GM19324 (cell line): ENCODE measurements around the gene CNPY4.

Source experiments
- ATAC-seq: cut with Tn5 transposase; IDR thresholded peaks from one replicate; pipeline ENCODE4 v1.9.1; 2021; ENCODE audit warnings: mild to moderate bottlenecking, moderate library complexity; ENCODE audit not compliant: unreplicated experiment, low FRiP score

Gene CNPY4

DNA sequence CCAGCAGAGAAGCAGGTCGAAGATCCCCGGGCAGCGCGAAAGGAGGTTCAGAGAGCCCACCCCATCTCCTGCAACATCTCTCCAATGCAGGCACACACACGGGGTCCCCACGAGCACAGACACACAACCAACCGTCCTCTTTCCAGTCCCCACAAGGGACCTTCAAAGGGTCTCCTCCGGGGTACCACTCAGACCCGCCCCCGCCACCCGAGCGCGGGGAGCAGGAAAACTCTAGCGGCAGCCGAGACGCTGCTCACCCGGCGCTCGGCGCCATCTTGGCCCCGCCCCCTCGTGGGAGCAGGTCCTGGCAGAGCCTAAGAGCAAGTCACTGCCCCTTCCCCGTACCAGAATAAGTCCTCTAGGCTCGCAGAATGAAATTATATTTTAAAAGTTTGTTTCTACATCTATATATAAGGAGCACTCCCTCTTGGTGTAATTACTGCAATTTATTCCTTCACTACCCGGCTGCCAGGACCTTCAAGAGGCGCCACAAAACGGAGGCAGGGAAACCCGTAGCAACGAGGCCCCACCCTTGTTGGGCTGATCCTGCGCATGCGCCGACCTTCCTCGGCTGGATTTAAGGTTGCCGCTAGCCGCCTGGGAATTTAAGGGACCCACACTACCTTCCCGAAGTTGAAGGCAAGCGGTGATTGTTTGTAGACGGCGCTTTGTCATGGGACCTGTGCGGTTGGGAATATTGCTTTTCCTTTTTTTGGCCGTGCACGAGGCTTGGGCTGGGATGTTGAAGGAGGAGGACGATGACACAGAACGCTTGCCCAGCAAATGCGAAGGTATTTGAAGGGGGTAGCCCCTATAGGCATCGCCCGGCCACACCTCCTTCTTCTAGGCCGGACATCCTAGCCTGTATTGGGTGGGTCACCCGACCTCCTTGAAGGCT, at the start of gene CNPY4, which contains the start of gene TAF6:
TSS of gene CNPY4 (plus strand) at position 563 of the 898 bp plus-strand sequence. CDS start at position 674, 111 bp downstream.
TSS of gene TAF6 (minus strand) at position 287 of the 898 bp plus-strand sequence. CDS start 5,149 bp downstream, outside the sequence.
- peak; percentile 83 for ATAC-seq

GRCh38 chr7:100069991-100070390, 49.4 kb upstream of the CNPY4 start:
- ATAC-seq = no peak

- no peak for ATAC-seq
Measured at GRCh38 chr7:100071018-100071723, 48.3 kb upstream of the CNPY4 start.

DNA sequence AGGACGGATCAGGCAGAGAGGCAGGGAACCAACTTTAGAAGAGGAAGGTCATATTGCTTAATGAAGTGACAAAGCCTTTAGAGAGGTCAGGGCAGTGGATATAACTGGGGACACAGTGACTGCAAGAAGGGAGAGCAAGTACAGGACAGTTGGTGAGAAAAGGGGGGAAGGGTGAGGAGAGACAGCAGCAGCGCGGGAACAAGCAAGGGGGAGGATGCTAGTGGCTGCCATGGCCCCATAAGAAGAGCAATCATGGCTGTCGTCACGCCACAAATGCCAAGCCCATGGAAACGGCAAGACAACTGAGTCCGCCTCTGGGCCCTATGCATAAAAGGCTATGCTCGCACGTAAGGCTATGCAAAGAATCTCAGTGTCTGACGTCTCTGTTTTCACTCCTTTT, 47.0 kb upstream of the CNPY4 start:
- ATAC-seq = no peak

GRCh38 chr7:100074841-100075240, 44.6 kb upstream of the CNPY4 start:
- no peak for ATAC-seq

DNA sequence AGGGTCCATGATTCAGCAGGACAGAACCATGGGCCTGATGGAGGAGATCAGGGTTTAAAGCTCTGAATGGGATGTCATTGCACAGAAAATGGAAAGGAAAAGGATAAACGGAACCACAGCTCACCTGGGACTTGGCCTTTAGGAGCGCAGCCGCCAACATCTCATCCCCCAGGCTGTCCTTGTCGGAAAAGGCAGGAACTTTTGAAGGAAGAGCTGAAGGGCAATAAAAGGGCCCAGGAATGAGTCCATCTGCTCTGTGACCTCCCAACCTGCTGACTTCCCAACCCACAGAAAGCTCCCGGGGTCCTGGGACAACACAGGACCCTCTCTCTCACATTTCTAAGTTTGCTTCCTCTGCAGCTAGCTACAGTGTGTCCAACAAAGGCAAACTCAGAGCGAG, 44.0 kb upstream of the CNPY4 start:
- ATAC-seq = no peak

DNA sequence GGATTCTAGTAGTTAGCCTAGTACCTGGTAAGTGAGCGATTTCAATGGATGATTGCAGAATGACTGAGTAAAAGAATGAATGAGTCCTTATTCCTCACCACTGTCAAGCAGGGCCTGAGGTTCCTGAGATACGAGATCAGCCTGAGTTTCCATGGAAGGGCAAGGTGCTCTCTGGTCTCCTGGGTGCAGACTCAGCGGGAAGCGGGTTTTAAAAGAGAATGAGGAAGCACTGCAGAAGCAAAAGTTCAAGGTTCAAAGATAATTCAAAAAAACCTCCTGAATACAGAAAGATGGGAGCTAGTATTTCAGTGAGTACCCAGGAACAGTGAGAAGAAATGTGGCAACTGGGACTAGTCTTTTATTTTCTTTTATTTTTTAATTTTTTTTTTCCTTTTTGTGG, 42.2 kb upstream of the CNPY4 start:
- ATAC-seq = no peak

- no peak for ATAC-seq
Measured at GRCh38 chr7:100079024-100079560, 40.3 kb upstream of the CNPY4 start.

DNA sequence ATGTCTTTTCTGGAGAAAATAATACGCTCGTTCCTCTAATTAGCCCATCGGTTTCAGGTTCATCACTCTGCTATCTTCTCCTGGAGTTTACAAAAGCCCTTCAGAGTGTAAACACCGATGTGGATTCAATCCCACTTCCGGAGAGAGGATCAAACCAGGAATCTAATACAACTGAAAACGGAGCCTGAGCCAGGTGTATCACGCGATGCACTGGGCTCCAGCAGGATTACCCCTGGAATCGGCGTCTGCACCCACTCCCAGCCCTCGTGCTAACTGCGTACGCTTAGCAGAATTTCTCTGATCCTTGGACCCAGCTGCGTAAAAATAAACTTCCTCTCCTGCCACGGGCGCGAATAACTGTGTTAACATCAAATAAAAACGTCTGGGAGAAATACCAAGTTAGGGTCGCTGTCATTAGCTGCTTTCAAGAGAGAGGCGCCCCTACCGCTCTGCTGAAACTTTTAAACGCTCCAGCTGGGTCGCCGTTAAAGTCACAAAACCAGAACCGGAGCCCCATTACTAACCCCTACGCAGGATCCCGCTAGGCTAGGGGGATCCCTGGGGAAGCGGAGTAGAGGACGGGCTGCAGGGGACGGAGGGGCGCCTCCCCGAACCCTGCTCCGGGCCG, 38.4 kb upstream of the CNPY4 start:
- ATAC-seq = no peak

DNA sequence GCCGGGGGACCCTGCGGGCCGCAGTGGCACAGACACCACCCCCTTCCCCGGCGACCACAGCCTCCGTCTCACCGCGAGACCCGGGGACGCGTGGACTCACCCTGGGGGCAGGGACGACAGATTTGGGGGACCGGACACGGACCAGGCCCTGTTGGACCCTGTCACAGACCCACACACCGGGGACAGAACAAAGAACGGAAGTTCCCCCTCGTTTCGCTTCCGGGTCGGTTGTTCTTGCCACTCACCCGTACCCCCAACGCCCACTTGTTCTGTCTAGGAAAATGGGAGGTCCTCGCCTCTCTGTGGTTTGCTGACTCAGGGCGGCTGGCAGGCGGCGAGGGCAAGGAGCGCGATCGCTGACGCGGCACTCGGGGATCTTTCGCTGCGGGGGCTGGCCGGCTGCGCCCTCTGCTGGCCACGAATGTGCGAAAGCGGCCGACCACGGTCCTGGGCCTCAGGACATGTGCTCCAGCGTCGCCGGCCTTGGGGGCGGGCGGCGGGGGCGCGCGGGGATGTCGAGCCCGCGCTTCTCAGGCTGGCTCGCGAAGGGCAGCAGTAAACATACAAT, 37.8 kb upstream of the CNPY4 start, which contains the start of gene ZNF3:
TSS of gene ZNF3 (minus strand) at position 189 of the 568 bp plus-strand sequence. CDS start 4,366 bp downstream, outside the sequence.
- ATAC-seq = peak; percentile 85

- no peak for ATAC-seq
Measured at GRCh38 chr7:100082978-100083377, 36.5 kb upstream of the CNPY4 start.

GRCh38 chr7:100085515-100085914, 33.9 kb upstream of the CNPY4 start:
- ATAC-seq = no peak

DNA sequence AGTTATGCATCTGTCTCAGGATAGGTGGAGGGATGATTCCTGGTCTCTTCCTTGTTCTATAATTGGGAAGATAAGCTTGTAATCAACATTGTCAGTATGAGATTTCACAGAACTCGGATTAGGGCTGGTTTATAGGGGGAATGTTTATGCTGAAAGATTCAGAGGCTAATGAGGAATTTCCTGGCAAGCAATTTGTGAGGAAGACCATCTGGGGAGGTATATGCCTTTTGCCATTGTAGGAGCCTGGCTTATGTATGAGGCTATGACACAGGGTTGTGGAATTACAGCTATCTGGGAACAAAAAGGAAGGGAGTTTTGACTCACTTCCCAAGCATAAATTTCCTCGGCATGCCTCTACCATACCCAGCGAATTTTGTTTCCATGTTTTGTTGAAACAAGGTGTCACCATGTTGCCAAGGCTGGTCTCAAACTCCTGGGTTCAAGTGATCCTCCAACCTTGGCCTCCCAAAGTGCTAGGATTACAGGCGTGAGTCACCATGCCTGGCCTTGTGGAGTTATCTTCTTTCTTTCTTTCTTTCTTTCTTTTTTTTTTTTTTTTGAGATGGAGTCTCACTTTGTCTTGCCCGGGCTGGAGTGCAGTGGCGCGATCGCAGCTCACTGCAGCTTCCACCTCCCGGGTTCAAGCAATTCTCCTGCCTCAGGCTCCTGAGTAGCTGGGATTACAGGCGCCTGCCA, 32.2 kb upstream of the CNPY4 start:
- ATAC-seq = no peak

DNA sequence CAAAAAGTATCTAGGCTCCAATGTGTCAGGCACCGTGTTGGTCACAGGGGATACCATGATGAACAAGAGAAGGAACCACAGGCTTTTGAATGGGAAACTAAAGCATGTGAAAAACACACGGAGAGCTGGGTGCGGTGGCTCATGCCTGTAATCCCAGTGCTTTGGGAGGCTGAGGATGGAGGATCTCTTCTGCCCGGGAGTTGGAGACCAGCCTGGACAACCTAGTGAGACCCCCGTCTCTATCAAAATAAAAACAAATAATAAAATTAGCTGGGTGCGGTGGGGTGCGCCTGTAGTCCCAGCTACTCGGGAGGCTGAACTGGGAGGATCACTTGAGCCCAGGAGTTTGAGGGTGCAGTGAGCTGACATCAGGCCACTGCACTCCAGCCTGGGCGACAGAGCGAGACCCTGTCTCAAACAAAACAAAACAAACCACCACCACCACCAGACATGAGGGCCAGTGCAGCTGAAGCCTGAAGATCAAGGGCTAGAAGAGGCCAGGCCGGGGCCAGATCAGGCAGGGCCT, 31.3 kb upstream of the CNPY4 start:
- no peak for ATAC-seq

GRCh38 chr7:100088621-100089457, 30.6 kb upstream of the CNPY4 start, which contains the start of gene COPS6:
TSS of gene COPS6 (plus strand) at chr7:100088969. CDS start at chr7:100088991, 22 bp downstream.
- peak; percentile 61 for ATAC-seq

GRCh38 chr7:100089458-100090196, 29.8 kb upstream of the CNPY4 start:
- ATAC-seq = no peak

GRCh38 chr7:100090527-100091410, 28.7 kb upstream of the CNPY4 start:
- no peak for ATAC-seq
